ENCODE measurements around the gene PLCB1.

- no peak for TF ChIP-seq CTCF (conservative IDR thresholded peaks at IDR 0.05; ENCODE audit: low read depth, low read length)
- no peak for TF ChIP-seq EZH2 (IDR thresholded peaks at IDR 0.05; ENCODE audit: low read length, unreplicated experiment)
- no peak for TF ChIP-seq EZH2phosphoT487 (IDR thresholded peaks at IDR 0.05; ENCODE audit: borderline replicate concordance, low read length)
Observed at GRCh38 chr20:8735674-8736073, 603.6 kb downstream of the PLCB1 start.

Data from PC-3 (cell line).